GM18951 (cell line): ENCODE data around the gene ISCU.
"Not testable (repeated sequence)": the region's sequence is repeated elsewhere in the genome, so short reads cannot be mapped to it uniquely, and the experiment has no call there.

ENCODE experiments used
- POLR2A ChIP-seq: IDR thresholded peaks from 4 replicates; pipeline ENCODE4 v1.6.1; 2011; ENCODE audit warnings: mild to moderate bottlenecking; ENCODE audit not compliant: insufficient read length, insufficient read depth; ENCODE audit errors: extremely low read depth
- in situ Hi-C: fragments of 300-500 bp; cut with MboI; formaldehyde crosslinking; loops from one replicate; pipeline ENCODE4 v1.12.0; 2022; ENCODE audit warnings: low sequenced_read_pairs, mixed read lengths, inconsistent platforms; ENCODE audit not compliant: unreplicated experiment

Gene ISCU

GRCh38 chr12:108578813-108579212 lies 16.4 kb downstream of the ISCU start:
- in situ Hi-C loops = no loop called here

GRCh38 chr12:108580531-108580930 lies 18.1 kb downstream of the ISCU start:
- TF ChIP-seq POLR2A = no peak
- in situ Hi-C loops = no loop called here

More at GRCh38 chr12:108578813-108579212, 16.4 kb downstream of the ISCU start:
- TF ChIP-seq POLR2A = no peak

- no peak for TF ChIP-seq POLR2A
- in situ Hi-C loops = no loop called here
Measured at GRCh38 chr12:108581311-108582227, 19.2 kb downstream of the ISCU start.

GRCh38 chr12:108582509-108582908 lies 20.1 kb downstream of the ISCU start:
- in situ Hi-C loops = no loop called here
- no peak for TF ChIP-seq POLR2A

- in situ Hi-C loops = no loop called here
- no peak for TF ChIP-seq POLR2A
Measured at GRCh38 chr12:108582978-108583770, 20.8 kb downstream of the ISCU start.

- in situ Hi-C loops = no loop called here
- no peak for TF ChIP-seq POLR2A
Measured at GRCh38 chr12:108583991-108584390, 21.6 kb downstream of the ISCU start.

- in situ Hi-C loops = no loop called here
- TF ChIP-seq POLR2A = no peak
Measured at GRCh38 chr12:108584456-108585065, 22.2 kb downstream of the ISCU start.

GRCh38 chr12:108585864-108586263 lies 23.5 kb downstream of the ISCU start:
- in situ Hi-C loops = no loop called here

GRCh38 chr12:108586306-108586705 lies 23.9 kb downstream of the ISCU start:
- TF ChIP-seq POLR2A = no peak
- in situ Hi-C loops = no loop called here

More at GRCh38 chr12:108585864-108586263, 23.5 kb downstream of the ISCU start:
- no peak for TF ChIP-seq POLR2A

- in situ Hi-C loops = no loop called here
- TF ChIP-seq POLR2A = no peak
Measured at GRCh38 chr12:108587826-108588225, 25.4 kb downstream of the ISCU start.

GRCh38 chr12:108589028-108589839 lies 26.8 kb downstream of the ISCU start:
- in situ Hi-C loops = no loop called here
- no peak for TF ChIP-seq POLR2A

- in situ Hi-C loops = no loop called here
- TF ChIP-seq POLR2A = no peak
Measured at GRCh38 chr12:108589840-108590229, 27.4 kb downstream of the ISCU start.

- in situ Hi-C loops = not testable (repeated sequence)
Measured at GRCh38 chr12:108590463-108590862, 28.1 kb downstream of the ISCU start.
